Caco-2 (cell line): Measurements from ENCODE around the gene PPAN. TPM values are rescaled to one million over a fixed set of nuclear protein-coding genes. Genes with fewer than 3 reads are reported as not detected.

Experiments used
- BruUV-seq: library from RNA; stranded (reverse); fragments of 400-500 nt; replicated peaks from 2 replicates; lab custom pipeline; 2021; lab: Mats Ljungman, UMichigan
- CTCF ChIA-PET: fragments of 300-600 bp; sonication (Branson Sonifier 250); formaldehyde crosslinking; loops from one replicate; lab custom pipeline; 2022; ENCODE audit warnings: antibody characterized with exemption; lab: Charles Lee
- POLR2A ChIA-PET: fragments of 300-600 bp; sonication (Branson Sonifier 250); formaldehyde crosslinking; loops from one replicate; lab custom pipeline; 2022; ENCODE audit warnings: antibody characterized with exemption; lab: Charles Lee
- DNase-seq, 2 experiments: peaks; one replicate each; pipeline versions ENCODE4 v3.0.0 to v3.0.0-alpha.2; 2020 to 2022
- H3K27me3 ChIP-seq: replicated peaks from 2 replicates; pipeline ENCODE4 v1.6.0; 2011; ENCODE audit warnings: low read length; ENCODE audit not compliant: control insufficient read depth, insufficient read depth
- H3K36me3 ChIP-seq: 2 replicates; pipeline ENCODE4 v1.5.1; 2011; ENCODE audit warnings: low read length; ENCODE audit not compliant: control insufficient read depth, insufficient read depth
- H3K4me1 ChIP-seq: fragments of 250-450 bp; sonication (Bioruptor Pico); 2 replicates; pipeline ENCODE4 v1.5.1; 2020; ENCODE audit warnings: mild to moderate bottlenecking
- H3K4me3 ChIP-seq: 2 replicates; pipeline ENCODE4 v1.5.1; 2011; ENCODE audit warnings: low read depth, mild to moderate bottlenecking, control low read depth, low read length
- H3K9me3 ChIP-seq: fragments of 250-450 bp; sonication (Bioruptor Pico); 2 replicates; pipeline ENCODE4 v1.5.1; 2020; ENCODE audit warnings: mild to moderate bottlenecking, moderate library complexity
- H3K27ac Mint-ChIP-seq: one replicate; pipeline ENCODE4 v1.8.0; 2022; ENCODE audit warnings: mixed read lengths; ENCODE audit not compliant: unreplicated experiment
- H3K27me3 Mint-ChIP-seq: one replicate; pipeline ENCODE4 v1.8.0; 2022; ENCODE audit warnings: mixed read lengths; ENCODE audit not compliant: insufficient read depth, unreplicated experiment
- H3K36me3 Mint-ChIP-seq: one replicate; pipeline ENCODE4 v1.8.0; 2022; ENCODE audit warnings: mild to moderate bottlenecking, mixed read lengths; ENCODE audit not compliant: insufficient read depth, unreplicated experiment
- H3K4me1 Mint-ChIP-seq: one replicate; pipeline ENCODE4 v1.8.0; 2022; ENCODE audit warnings: low read depth, mixed read lengths; ENCODE audit not compliant: unreplicated experiment
- H3K4me3 Mint-ChIP-seq: one replicate; pipeline ENCODE4 v1.8.0; 2022; ENCODE audit warnings: mild to moderate bottlenecking, moderate library complexity, mixed read lengths; ENCODE audit not compliant: unreplicated experiment
- H3K9me3 Mint-ChIP-seq: one replicate; pipeline ENCODE4 v1.8.0; 2022; ENCODE audit warnings: mixed read lengths; ENCODE audit not compliant: unreplicated experiment
- intact Hi-C: fragments of 100-400 bp; cut with micrococcal nuclease; formaldehyde crosslinking; loops from one replicate; pipeline ENCODE4 v1.10.0; 2022; ENCODE audit not compliant: unreplicated experiment
- total RNA-seq: library from RNA; stranded (reverse); gene quantifications from 2 replicates; pipeline ENCODE4 v1.2.3, GENCODE V29; 2022
- TF ChIP-seq, protein P1 (sequence below), 2 experiments: fragments of 200-600 bp in 1 of 2; IDR thresholded peaks; 1 replicate in 1 of 2; 2 replicates in 1 of 2; pipeline versions ENCODE4 v1.5.1 to v1.8.0; 2011 to 2022; ENCODE audit warnings: antibody characterized with exemption in 1 of 2, control low read depth in 1 of 2, inconsistent platforms in 1 of 2, low read depth in 1 of 2, low read length in 1 of 2, mild to moderate bottlenecking in 1 of 2, moderate library complexity in 1 of 2; ENCODE audit not compliant: insufficient read depth in 1 of 2, severe bottlenecking in 1 of 2, unreplicated experiment in 1 of 2

PPAN gene
- total RNA-seq, 1 experiment from 2014 or later: 62.8 TPM

GRCh38 chr19:10114651-10115391, 8.7 kb downstream of the PPAN start:
- H3K4me3 ChIP-seq: no peak overlapping the region
- ChIA-PET CTCF (interaction anchor here (0.6 kb wide), 1 partner anchor 144 kb away, joined by 3 read pairs; no protein-coding TSS in a partner anchor), POLR2A (interaction anchor here (0.6 kb wide), 1 partner anchor 174 kb away, joined by 3 read pairs; no protein-coding TSS in a partner anchor)
- peak overlapping the region; percentile 49 for H3K4me3 Mint-ChIP-seq
- peaks cover 91% of the 10 kb centered on the region for H3K36me3 Mint-ChIP-seq
- peak overlapping the region; percentile 79 for H3K27ac Mint-ChIP-seq
- peak in 1 of 2 experiments; percentile 41 for DNase-seq
- peaks cover 6% of the 10 kb centered on the region for H3K4me1 Mint-ChIP-seq
- no peaks in the 10 kb centered on the region; the same call in 1 of the 2 replicates for H3K36me3 ChIP-seq
- no TSS peak for BruUV-seq
- no peaks in the 10 kb centered on the region for H3K9me3 Mint-ChIP-seq
- H3K9me3 ChIP-seq: no peaks in the 10 kb centered on the region
- no peaks in the 10 kb centered on the region for H3K27me3 ChIP-seq
- intact Hi-C loops: loop anchor here (10.0 kb wide), 1 partner anchor 180 kb away; the partner anchor contains the start of gene OLFM2
- TF ChIP-seq, protein P1, sequence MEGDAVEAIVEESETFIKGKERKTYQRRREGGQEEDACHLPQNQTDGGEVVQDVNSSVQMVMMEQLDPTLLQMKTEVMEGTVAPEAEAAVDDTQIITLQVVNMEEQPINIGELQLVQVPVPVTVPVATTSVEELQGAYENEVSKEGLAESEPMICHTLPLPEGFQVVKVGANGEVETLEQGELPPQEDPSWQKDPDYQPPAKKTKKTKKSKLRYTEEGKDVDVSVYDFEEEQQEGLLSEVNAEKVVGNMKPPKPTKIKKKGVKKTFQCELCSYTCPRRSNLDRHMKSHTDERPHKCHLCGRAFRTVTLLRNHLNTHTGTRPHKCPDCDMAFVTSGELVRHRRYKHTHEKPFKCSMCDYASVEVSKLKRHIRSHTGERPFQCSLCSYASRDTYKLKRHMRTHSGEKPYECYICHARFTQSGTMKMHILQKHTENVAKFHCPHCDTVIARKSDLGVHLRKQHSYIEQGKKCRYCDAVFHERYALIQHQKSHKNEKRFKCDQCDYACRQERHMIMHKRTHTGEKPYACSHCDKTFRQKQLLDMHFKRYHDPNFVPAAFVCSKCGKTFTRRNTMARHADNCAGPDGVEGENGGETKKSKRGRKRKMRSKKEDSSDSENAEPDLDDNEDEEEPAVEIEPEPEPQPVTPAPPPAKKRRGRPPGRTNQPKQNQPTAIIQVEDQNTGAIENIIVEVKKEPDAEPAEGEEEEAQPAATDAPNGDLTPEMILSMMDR (IDR thresholded peaks at IDR 0.05; ENCODE audit: insufficient read depth in 1 of 2, low read depth in 1 of 2, low read length in 1 of 2, severe bottlenecking in 1 of 2, unreplicated experiment in 1 of 2): no peak
- H3K27me3 Mint-ChIP-seq: no peaks in the 10 kb centered on the region
- H3K4me1 ChIP-seq: no peaks in the 10 kb centered on the region

DNA sequence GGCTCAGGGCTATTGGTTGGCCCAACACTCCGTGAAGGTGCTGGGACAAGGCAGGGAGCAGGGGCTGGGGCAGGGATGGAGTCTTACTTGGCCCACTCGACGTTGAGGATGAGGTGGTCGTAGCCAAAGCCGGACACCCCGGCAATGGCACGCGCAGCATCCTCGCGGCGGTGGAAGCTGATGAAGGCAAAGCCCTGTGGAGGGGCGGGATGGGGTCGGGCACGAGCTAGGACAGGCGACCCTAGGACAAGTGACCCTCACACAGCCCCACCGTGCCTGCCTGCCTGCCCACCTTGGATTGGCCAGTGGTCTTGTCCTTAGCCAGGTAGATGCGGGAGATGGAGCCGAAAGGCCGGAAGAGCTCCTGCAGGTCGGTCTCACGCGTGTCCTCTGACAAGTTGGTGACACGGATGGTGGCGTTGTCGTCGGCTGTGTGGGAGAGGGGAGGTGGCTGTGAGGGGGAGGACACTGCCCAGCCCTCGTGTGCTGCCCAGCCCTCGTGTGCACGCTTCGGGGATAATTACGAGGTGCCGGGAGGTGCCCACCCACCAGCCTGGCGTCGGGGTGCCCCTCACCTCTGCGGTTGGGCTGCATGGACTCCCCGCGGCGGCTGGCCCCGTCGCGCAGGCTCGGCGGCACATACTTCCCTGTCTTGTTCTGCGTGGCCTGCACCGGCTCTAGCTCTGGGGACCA, 9.4 kb downstream of the PPAN start:
- POLR2A ChIA-PET: no interaction called here
- no peaks in the 10 kb centered on the region; the same call in 1 of the 2 replicates for H3K36me3 ChIP-seq
- intact Hi-C loops: loop anchor here (10.0 kb wide), 1 partner anchor 181 kb away; the partner anchor contains the start of gene OLFM2

More for the DNA sequence above, 9.4 kb downstream of the PPAN start:
- no TSS peak for BruUV-seq
- Histone ChIP-seq H3K4me1 (no peaks in the 10 kb centered on the region), H3K9me3 (no peaks in the 10 kb centered on the region), H3K4me3 (no peak overlapping the region), H3K27me3 (no peaks in the 10 kb centered on the region)
- Mint-ChIP-seq H3K4me3 (peak overlapping the region; percentile 49), H3K27ac (peak overlapping the region; percentile 32), H3K27me3 (no peaks in the 10 kb centered on the region), H3K4me1 (peaks cover 4% of the 10 kb centered on the region), H3K36me3 (peaks cover 85% of the 10 kb centered on the region), H3K9me3 (no peaks in the 10 kb centered on the region)
- CTCF ChIA-PET: interaction anchor here (0.7 kb wide), 1 partner anchor 116 kb away, joined by 4 read pairs; no protein-coding TSS in a partner anchor
- no peak for DNase-seq
- TF ChIP-seq, protein P1 (IDR thresholded peaks at IDR 0.05; ENCODE audit: insufficient read depth in 1 of 2, low read depth in 1 of 2, low read length in 1 of 2, severe bottlenecking in 1 of 2, unreplicated experiment in 1 of 2): no peak
